Osteocyte (in vitro differentiated cells): Measurements from ENCODE around the gene MPZ. TPM values are rescaled to one million over a fixed set of nuclear protein-coding genes. Genes with fewer than 3 reads are reported as not detected.
A peak's percentile ranks its signal among the peaks of the same experiment; 100 is the strongest.
"Not testable (repeated sequence)": the region's sequence is repeated elsewhere in the genome, so short reads cannot be mapped to it uniquely, and the experiment has no call there.

Experiments
- DNase-seq: peaks from one replicate; pipeline ENCODE4 v3.0.0; 2021; ENCODE audit warnings: mixed read lengths; ENCODE audit not compliant: unreplicated experiment; ENCODE audit errors: extremely low spot score
- H3K27ac Mint-ChIP-seq: one replicate; pipeline ENCODE4 v1.8.0; 2021; ENCODE audit warnings: mild to moderate bottlenecking, mixed read lengths; ENCODE audit not compliant: unreplicated experiment
- H3K27me3 Mint-ChIP-seq: one replicate; pipeline ENCODE4 v1.8.0; 2021; ENCODE audit warnings: mixed read lengths; ENCODE audit not compliant: unreplicated experiment
- H3K36me3 Mint-ChIP-seq: one replicate; pipeline ENCODE4 v1.8.0; 2021; ENCODE audit warnings: mixed read lengths; ENCODE audit not compliant: unreplicated experiment
- H3K4me1 Mint-ChIP-seq: one replicate; pipeline ENCODE4 v1.8.0; 2021; ENCODE audit warnings: mixed read lengths; ENCODE audit not compliant: unreplicated experiment
- H3K4me3 Mint-ChIP-seq: one replicate; pipeline ENCODE4 v1.8.0; 2021; ENCODE audit warnings: mild to moderate bottlenecking, moderate library complexity, mixed read lengths; ENCODE audit not compliant: unreplicated experiment
- H3K9me3 Mint-ChIP-seq: one replicate; pipeline ENCODE4 v1.8.0; 2021; ENCODE audit warnings: mixed read lengths; ENCODE audit not compliant: unreplicated experiment
- total RNA-seq: library from RNA; stranded (reverse); gene quantifications from 2 replicates; pipeline ENCODE4 v1.2.1, GENCODE V29; 2021
- TF ChIP-seq, protein P1 (sequence below): fragments of 200-600 bp; sonication (generic); IDR thresholded peaks from 2 replicates; pipeline ENCODE4 v1.5.0; 2021; ENCODE audit warnings: antibody characterized with exemption, mild to moderate bottlenecking, moderate library complexity

The MPZ gene
- total RNA-seq, 1 donor from 2014 or later, result 0.81 TPM

DNA sequence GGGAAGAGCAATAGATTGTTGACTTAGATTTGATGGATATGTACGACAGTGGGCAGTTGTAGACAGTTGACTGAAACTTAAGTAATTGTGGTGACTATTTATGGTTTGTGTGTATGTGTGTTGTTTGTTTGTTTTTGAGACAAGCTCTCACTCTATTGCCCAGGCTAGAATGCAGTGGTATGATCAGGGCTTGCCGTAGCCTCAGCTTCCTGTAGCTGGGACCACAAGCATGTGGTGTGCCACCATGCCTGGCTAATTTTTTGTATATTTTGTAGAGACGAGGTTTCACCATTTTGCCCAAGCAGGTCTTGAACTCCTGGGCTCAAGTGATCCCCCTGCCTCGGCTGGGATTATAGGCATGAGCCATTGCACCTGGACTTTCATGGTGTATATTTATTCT is 14.3 kb upstream of the MPZ start:
- TF ChIP-seq, protein P1, sequence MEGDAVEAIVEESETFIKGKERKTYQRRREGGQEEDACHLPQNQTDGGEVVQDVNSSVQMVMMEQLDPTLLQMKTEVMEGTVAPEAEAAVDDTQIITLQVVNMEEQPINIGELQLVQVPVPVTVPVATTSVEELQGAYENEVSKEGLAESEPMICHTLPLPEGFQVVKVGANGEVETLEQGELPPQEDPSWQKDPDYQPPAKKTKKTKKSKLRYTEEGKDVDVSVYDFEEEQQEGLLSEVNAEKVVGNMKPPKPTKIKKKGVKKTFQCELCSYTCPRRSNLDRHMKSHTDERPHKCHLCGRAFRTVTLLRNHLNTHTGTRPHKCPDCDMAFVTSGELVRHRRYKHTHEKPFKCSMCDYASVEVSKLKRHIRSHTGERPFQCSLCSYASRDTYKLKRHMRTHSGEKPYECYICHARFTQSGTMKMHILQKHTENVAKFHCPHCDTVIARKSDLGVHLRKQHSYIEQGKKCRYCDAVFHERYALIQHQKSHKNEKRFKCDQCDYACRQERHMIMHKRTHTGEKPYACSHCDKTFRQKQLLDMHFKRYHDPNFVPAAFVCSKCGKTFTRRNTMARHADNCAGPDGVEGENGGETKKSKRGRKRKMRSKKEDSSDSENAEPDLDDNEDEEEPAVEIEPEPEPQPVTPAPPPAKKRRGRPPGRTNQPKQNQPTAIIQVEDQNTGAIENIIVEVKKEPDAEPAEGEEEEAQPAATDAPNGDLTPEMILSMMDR, result no peak
- Mint-ChIP-seq H3K36me3 (peaks cover 21% of the 10 kb centered on the region), H3K27ac (no peak overlapping the region), H3K9me3 (no peaks in the 10 kb centered on the region), H3K4me3 (no peak overlapping the region), H3K4me1 (no peaks in the 10 kb centered on the region), H3K27me3 (no peaks in the 10 kb centered on the region)
- no peak for DNase-seq

DNA sequence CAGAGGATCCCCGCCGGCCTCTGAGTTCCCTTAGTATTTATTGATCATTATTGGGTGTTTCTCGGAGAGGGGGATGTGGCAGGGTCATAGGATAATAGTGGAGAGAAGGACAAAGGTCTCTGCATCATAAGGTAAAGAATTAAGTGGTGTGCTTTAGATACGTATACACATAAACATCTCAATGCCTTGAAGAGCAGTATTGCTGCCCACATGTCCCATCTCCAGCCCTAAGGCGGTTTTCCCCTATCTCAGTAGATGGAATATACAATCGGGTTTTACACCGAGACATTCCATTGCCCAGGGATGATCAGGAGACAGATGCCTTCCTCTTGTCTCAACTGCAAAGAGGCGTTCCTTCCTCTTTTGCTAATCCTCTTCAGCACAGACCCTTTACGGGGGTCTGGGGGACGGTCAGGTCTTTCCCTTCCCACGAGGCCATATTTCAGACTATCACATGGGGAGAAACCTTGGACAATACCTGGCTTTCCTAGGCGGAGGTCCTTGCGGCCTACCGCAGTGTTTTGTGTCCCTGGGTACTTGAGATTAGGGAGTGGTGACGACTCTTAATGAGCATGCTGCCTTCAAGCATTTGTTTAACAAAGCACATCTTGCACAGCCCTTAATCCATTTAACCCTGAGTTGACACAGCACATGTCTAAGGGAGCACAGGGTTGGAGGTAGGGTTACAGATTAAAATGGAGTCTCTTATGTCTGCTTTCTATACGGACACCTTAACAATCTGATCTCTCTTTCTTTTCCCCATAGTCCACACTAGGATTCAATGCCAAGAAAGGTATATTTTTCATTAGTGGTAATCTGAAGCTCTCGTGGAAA is 6.3 kb upstream of the MPZ start:
- Mint-ChIP-seq H3K4me3 (peak overlapping the region; percentile 97), H3K4me1 (peaks cover 18% of the 10 kb centered on the region)
- not testable (repeated sequence) for H3K36me3 Mint-ChIP-seq, H3K9me3 Mint-ChIP-seq, H3K27ac Mint-ChIP-seq, H3K27me3 Mint-ChIP-seq
- DNase-seq, result peak; percentile 68

GRCh38 chr1:161314201-161314981 is 4.6 kb upstream of the MPZ start, which contains the start of gene SDHC:
Gene SDHC (plus strand): TSS chr1:161314381. CDS start chr1:161314406, 25 bp downstream.
- Mint-ChIP-seq H3K36me3 (peaks cover 3% of the 10 kb centered on the region), H3K27ac (peak within 1 kb of the TSS; percentile 97), H3K27me3 (peaks cover 11% of the 10 kb centered on the region), H3K4me1 (peaks cover 18% of the 10 kb centered on the region), H3K9me3 (no peaks in the 10 kb centered on the region), H3K4me3 (peak within 1 kb of the TSS; percentile 97)
- peak; percentile 96 for DNase-seq
- TF ChIP-seq, protein P1, result peak; percentile 54

DNA sequence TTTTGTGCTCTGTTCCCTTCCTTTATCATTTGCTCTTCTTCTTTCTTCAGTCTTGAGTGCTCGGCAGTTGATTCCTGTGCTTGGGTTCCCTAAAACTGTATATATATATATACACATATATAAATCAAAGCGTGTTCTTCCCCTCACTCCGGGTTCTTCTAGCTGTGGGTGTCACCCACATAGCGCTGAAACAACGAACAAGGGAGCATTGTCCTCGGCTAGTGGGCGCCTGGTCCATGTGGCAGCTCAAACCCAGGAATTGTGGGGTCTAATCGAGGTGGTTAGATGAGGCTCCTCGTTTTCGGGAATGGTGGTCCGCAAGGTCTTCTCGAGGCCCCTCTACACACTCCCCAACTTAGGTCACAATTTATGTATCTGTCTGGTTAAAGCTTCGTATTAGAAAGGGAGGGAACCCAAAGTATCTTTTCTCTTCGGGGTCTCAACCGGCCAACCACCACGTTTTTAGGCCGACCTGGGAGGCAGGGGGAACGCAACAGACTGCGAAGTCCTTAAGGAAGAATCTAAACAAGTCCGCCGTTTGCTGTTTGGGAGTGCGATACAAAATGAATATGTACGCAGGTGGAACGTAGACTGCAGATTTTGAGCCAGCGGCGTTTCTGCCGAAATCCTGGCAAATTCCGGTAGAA is 3.9 kb upstream of the MPZ start:
- peaks cover 13% of the 10 kb centered on the region for H3K27me3 Mint-ChIP-seq

GRCh38 chr1:161311595-161312181 is 1.9 kb upstream of the MPZ start:
- no peak overlapping the region for H3K4me3 Mint-ChIP-seq
- TF ChIP-seq, protein P1, result no peak
- no peaks in the 10 kb centered on the region for H3K36me3 Mint-ChIP-seq
- peaks cover 17% of the 10 kb centered on the region for H3K27me3 Mint-ChIP-seq
- H3K27ac Mint-ChIP-seq, result no peak overlapping the region
- H3K4me1 Mint-ChIP-seq, result peaks cover 36% of the 10 kb centered on the region
- H3K9me3 Mint-ChIP-seq, result no peaks in the 10 kb centered on the region
- DNase-seq, result no peak

More for the DNA sequence above, 3.9 kb upstream of the MPZ start:
- TF ChIP-seq, protein P1, result no peak
- H3K27ac Mint-ChIP-seq, result peak overlapping the region; percentile 97
- peaks cover 3% of the 10 kb centered on the region for H3K36me3 Mint-ChIP-seq
- H3K4me3 Mint-ChIP-seq, result peak overlapping the region; percentile 97
- DNase-seq, result no peak
- H3K9me3 Mint-ChIP-seq, result no peaks in the 10 kb centered on the region
- H3K4me1 Mint-ChIP-seq, result peaks cover 18% of the 10 kb centered on the region
